Measurements from ENCODE around the gene TEK.

- TF ChIP-seq EZH2 (IDR thresholded peaks at IDR 0.05; ENCODE audit: low read length): no peak
- no peak for TF ChIP-seq CTCF (optimal IDR thresholded peaks at IDR 0.05 in 1 of 3, IDR thresholded peaks at IDR 0.05 in 1 of 3, conservative IDR thresholded peaks at IDR 0.05 in 1 of 3; ENCODE audit: extremely low read depth in 1 of 3, insufficient read depth in 2 of 3, low read length in 3 of 3)
Measured at GRCh38 chr9:27133817-27134216, 24.8 kb downstream of the TEK start.
